ENCODE results near the gene TMA16. TPM values are rescaled to one million over a fixed set of nuclear protein-coding genes. Genes with fewer than 3 reads are reported as not detected.
A peak's percentile ranks its signal among the peaks of the same experiment; 100 is the strongest.

The TMA16 gene
- polyA plus RNA-seq, 1 donor from 2014 or later, result 6.6 TPM

- H4K20me1 ChIP-seq (ENCODE audit: insufficient read depth), result no peaks in the 10 kb centered on the region
- TF ChIP-seq EZH2 (IDR thresholded peaks at IDR 0.05; ENCODE audit: borderline replicate concordance, insufficient read depth, low read length, poor library complexity, severe bottlenecking), result no peak
- TF ChIP-seq MXI1 (conservative IDR thresholded peaks at IDR 0.05; ENCODE audit: poor library complexity, severe bottlenecking), result peak; percentile 34
- TF ChIP-seq CTCF (IDR thresholded peaks at IDR 0.05; ENCODE audit: poor library complexity, severe bottlenecking), result no peak
- TF ChIP-seq RAD21 (conservative IDR thresholded peaks at IDR 0.05), result no peak
- no peak for TF ChIP-seq REST (IDR thresholded peaks at IDR 0.05; ENCODE audit: borderline replicate concordance)
- TF ChIP-seq TAF1 (IDR thresholded peaks at IDR 0.05; ENCODE audit: low read depth), result no peak
- peak; percentile 69 for TF ChIP-seq EP300 (conservative IDR thresholded peaks at IDR 0.05; ENCODE audit: poor library complexity, severe bottlenecking)
- no peak for TF ChIP-seq POLR2AphosphoS5 (IDR thresholded peaks at IDR 0.05)
- no peak for TF ChIP-seq SMC3 (conservative IDR thresholded peaks at IDR 0.05; ENCODE audit: poor library complexity)
- H3F3A ChIP-seq (ENCODE audit: insufficient read depth, low read length, poor library complexity, severe bottlenecking), result peaks cover 4% of the 10 kb centered on the region
- no peaks in the 10 kb centered on the region for H3K79me2 ChIP-seq (replicated peaks; ENCODE audit: insufficient read depth, low read length)
- H3K27me3 ChIP-seq (ENCODE audit: insufficient read depth, low read depth, low read length), result no peaks in the 10 kb centered on the region
- no peaks in the 10 kb centered on the region for H3K36me3 ChIP-seq (ENCODE audit: insufficient read depth, low read length)
- H3K9ac ChIP-seq (ENCODE audit: low read length), result peak overlapping the region; percentile 13
- H2AFZ ChIP-seq (ENCODE audit: low read depth, low read length), result no peak overlapping the region
- H3K27ac ChIP-seq (ENCODE audit: low read length), result peak overlapping the region; percentile 34
- no peaks in the 10 kb centered on the region for H3K9me2 ChIP-seq (ENCODE audit: insufficient read depth, low read length)
- H3K4me3 ChIP-seq (ENCODE audit: low read length), result peak overlapping the region; percentile 36
- peak overlapping the region; percentile 46 for H3K4me2 ChIP-seq (ENCODE audit: low read length)
- H3K9me3 ChIP-seq (ENCODE audit: low read length), result no peaks in the 10 kb centered on the region
Observed at GRCh38 chr4:163565226-163566135, 71.0 kb downstream of the TMA16 start.

GRCh38 chr4:163566257-163566796, 71.8 kb downstream of the TMA16 start:
- no peak overlapping the region for H3K4me2 ChIP-seq (ENCODE audit: low read length)
- no peaks in the 10 kb centered on the region for H3K9me2 ChIP-seq (ENCODE audit: insufficient read depth, low read length)
- no peaks in the 10 kb centered on the region for H4K20me1 ChIP-seq (ENCODE audit: insufficient read depth)
- no peaks in the 10 kb centered on the region for H3K9me3 ChIP-seq (ENCODE audit: low read length)
- no peak for TF ChIP-seq POLR2AphosphoS5 (IDR thresholded peaks at IDR 0.05)
- TF ChIP-seq SMC3 (conservative IDR thresholded peaks at IDR 0.05; ENCODE audit: poor library complexity), result no peak
- no peak for TF ChIP-seq MXI1 (conservative IDR thresholded peaks at IDR 0.05; ENCODE audit: poor library complexity, severe bottlenecking)
- no peak for TF ChIP-seq RAD21 (conservative IDR thresholded peaks at IDR 0.05)
- no peaks in the 10 kb centered on the region for H3K27me3 ChIP-seq (ENCODE audit: insufficient read depth, low read depth, low read length)
- peaks cover 4% of the 10 kb centered on the region for H3F3A ChIP-seq (ENCODE audit: insufficient read depth, low read length, poor library complexity, severe bottlenecking)
- no peak overlapping the region for H3K9ac ChIP-seq (ENCODE audit: low read length)
- no peaks in the 10 kb centered on the region for H3K36me3 ChIP-seq (ENCODE audit: insufficient read depth, low read length)
- H2AFZ ChIP-seq (ENCODE audit: low read depth, low read length), result no peak overlapping the region
- H3K4me3 ChIP-seq (ENCODE audit: low read length), result no peak overlapping the region
- H3K79me2 ChIP-seq (replicated peaks; ENCODE audit: insufficient read depth, low read length), result no peaks in the 10 kb centered on the region
- no peak overlapping the region for H3K27ac ChIP-seq (ENCODE audit: low read length)
